GM12872 (cell line): ENCODE measurements around the gene YTHDF2.

Experiments used
- TF ChIP-seq, protein P1 (sequence below): IDR thresholded peaks from 3 replicates; pipeline ENCODE4 v1.5.1; 2011; ENCODE audit warnings: low read depth, mild to moderate bottlenecking, low read length, moderate library complexity; ENCODE audit not compliant: insufficient read depth

YTHDF2 gene

DNA sequence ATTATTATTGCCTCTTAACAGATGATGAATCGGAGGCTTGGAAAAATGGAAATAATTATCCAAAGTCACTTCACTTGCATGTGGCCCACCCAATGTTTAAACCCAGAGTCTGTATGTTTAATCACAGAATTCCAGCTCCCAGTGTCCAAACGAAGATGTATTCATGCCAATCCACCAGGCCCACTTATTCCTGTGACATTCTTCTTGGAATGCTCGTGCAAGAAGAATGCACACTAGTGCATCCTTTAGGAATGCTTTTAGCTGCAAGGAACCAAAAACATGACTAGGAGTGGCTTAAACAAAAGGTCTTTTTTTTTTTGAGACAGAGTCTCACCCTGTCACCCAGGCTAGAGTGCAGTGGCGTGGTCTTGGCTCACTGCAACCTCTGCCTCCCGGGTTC lies 66.3 kb downstream of the YTHDF2 start:
- TF ChIP-seq, protein P1, sequence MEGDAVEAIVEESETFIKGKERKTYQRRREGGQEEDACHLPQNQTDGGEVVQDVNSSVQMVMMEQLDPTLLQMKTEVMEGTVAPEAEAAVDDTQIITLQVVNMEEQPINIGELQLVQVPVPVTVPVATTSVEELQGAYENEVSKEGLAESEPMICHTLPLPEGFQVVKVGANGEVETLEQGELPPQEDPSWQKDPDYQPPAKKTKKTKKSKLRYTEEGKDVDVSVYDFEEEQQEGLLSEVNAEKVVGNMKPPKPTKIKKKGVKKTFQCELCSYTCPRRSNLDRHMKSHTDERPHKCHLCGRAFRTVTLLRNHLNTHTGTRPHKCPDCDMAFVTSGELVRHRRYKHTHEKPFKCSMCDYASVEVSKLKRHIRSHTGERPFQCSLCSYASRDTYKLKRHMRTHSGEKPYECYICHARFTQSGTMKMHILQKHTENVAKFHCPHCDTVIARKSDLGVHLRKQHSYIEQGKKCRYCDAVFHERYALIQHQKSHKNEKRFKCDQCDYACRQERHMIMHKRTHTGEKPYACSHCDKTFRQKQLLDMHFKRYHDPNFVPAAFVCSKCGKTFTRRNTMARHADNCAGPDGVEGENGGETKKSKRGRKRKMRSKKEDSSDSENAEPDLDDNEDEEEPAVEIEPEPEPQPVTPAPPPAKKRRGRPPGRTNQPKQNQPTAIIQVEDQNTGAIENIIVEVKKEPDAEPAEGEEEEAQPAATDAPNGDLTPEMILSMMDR, result no peak

DNA sequence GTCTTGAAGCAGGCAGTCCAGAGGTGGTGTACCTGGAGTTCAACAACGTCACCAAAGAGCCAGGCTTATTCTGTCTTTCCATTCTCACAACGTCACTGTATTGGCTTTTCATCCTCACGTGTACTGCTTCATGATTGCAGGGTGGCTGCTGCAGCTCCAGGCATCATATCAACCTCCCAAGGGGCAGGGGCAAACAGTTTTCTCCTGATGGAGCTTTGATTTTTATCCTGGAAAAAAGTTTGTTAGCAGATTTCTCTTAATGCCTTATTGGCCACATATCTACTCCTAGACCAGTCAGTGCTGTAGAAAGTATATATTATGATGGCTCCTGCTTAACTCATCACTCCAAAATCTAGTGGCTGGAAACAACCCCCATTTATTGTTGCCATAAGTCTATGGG lies 66.9 kb downstream of the YTHDF2 start:
- TF ChIP-seq, protein P1, result no peak

GRCh38 chr1:28804071-28804470 lies 67.3 kb downstream of the YTHDF2 start:
- TF ChIP-seq, protein P1, result no peak

DNA sequence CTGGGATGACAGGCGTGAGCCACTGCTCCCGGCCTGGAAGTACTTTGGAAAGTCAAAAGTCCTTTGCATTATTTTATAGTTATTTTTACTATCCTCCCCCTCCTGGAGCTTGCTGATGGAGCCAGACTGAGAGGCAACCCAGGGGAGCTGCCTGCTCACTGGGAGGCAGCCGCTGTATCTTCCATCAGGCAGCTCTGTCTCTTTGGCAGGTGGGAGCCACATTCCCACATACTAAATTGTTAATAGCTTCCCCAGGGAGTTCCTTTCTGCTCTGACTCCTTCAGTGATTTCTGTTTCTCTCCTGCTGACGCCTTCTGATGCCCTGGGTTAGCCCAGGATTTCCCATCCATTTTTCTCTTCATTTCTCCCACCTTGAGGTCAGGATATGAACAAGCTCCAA lies 70.3 kb downstream of the YTHDF2 start:
- TF ChIP-seq, protein P1, result no peak

DNA sequence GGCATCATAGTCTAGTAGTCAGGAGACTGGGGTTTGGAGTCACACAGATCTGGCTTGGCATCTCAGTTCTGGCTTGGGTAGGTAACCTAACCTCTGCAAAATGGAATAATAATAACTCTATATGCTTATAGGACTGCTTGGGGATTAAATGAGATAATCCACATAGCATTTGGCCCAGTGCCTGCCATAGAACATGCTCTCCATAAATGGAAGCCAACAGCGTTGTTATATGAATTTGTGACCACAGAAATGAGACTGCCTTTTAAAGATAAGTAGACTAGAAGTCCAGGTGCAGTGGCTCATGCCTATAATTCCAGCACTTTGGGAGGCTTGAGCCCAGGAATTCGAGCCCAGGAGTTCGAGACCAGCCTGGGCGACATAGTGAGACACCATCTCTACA lies 71.2 kb downstream of the YTHDF2 start:
- TF ChIP-seq, protein P1, result no peak

- TF ChIP-seq, protein P1, result no peak
These were observed 74.6 kb downstream of the YTHDF2 start for GRCh38 chr1:28811369-28811765.

DNA sequence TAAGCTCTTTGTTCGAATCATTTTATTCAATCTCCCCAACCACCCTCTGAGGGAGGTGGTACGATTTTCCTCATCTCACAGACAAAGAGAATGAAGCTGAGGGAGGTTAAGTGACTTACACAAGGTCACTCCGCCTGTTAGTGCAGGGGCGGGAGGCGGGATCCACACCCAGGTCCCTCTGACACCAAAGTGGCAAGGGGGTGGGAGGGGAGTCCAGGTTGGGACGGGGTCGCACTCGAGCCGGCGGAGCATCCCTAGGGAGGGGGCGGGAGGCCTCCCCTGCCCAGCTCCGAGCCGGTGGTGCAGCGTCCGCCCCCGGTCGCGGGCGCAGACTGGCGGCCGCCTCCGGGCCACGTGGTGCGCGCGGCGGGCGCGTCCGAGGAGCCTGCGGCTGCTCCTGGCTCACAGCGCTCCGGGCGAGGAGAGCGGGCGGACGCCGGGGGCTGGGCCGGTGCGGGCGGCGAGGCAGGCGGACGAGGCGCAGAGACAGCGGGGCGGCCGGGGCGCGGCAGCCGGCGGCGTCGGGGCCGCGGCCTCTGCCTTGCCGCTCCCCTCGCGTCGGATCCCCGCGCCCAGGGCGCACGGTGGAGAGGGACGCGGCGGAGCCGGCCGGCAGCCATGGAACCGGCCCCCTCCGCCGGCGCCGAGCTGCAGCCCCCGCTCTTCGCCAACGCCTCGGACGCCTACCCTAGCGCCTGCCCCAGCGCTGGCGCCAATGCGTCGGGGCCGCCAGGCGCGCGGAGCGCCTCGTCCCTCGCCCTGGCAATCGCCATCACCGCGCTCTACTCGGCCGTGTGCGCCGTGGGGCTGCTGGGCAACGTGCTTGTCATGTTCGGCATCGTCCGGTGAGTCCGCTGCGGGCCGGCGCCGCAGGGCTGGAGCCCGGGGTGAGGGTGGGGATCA lies 75.3 kb downstream of the YTHDF2 start, which contains the start of gene OPRD1:
Gene OPRD1, plus strand, starts transcription at position 405 of the 903 bp plus-strand sequence. Its CDS starts 214 bp downstream, at position 619.
- TF ChIP-seq, protein P1, result no peak
